DMS53 treated with DMSO at 0.1 percent for 48 hours (cell line): ENCODE data around the gene SLC5A11.
"Not testable (repeated sequence)": the region's sequence is repeated elsewhere in the genome, so short reads cannot be mapped to it uniquely, and the experiment has no call there.

Source experiments
- DNase-seq: peaks from one replicate; lab custom pipeline; 2025; ENCODE audit not compliant: unreplicated experiment; lab: John Stamatoyannopoulos, UW

The SLC5A11 gene, protein sequence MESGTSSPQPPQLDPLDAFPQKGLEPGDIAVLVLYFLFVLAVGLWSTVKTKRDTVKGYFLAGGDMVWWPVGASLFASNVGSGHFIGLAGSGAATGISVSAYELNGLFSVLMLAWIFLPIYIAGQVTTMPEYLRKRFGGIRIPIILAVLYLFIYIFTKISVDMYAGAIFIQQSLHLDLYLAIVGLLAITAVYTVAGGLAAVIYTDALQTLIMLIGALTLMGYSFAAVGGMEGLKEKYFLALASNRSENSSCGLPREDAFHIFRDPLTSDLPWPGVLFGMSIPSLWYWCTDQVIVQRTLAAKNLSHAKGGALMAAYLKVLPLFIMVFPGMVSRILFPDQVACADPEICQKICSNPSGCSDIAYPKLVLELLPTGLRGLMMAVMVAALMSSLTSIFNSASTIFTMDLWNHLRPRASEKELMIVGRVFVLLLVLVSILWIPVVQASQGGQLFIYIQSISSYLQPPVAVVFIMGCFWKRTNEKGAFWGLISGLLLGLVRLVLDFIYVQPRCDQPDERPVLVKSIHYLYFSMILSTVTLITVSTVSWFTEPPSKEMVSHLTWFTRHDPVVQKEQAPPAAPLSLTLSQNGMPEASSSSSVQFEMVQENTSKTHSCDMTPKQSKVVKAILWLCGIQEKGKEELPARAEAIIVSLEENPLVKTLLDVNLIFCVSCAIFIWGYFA

DNA sequence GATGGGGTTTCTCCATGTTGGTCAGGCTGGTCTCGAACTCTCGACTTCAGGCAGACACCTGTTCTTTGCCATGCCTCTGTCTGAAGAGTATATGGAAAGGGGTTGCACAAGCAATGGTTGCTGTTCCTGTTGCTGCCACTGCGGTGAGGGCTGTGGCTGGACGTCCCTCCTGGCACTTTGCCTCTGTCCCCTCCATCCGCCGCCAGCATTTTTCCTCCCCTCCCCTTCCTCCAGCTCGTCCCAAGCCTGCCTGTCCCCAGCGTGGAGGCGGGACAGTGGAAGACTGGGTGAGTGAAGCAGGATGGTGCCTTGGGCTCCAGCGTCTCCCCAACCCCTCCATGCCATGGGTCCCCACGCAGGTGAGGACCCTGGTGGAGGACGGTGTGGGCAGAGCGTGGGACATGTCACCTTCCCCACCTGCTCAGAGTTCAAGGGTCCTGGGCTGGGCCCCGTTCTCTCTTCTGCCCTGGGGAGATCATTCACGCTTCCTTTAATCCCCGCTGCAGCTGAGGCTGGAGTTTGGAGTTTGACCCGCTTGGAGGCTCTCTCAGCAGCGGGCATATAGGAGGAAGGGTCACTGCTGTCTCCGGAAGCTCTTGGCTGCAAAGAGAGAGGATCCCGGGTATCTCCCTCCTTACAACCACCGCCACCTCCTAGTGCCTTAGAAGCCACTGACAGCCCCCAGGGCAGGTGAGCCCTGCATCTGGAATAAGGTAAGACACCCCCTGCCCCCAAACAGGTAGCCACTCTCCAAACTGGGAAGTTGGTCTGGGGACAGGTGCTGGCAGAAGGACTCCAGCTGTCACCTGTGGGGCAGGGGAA is at the start of gene SLC5A11:
TSS of gene SLC5A11 (plus strand) at position 238 of the 822 bp plus-strand sequence. CDS start 12,681 bp downstream, outside the sequence.
- no peak for DNase-seq

DNA sequence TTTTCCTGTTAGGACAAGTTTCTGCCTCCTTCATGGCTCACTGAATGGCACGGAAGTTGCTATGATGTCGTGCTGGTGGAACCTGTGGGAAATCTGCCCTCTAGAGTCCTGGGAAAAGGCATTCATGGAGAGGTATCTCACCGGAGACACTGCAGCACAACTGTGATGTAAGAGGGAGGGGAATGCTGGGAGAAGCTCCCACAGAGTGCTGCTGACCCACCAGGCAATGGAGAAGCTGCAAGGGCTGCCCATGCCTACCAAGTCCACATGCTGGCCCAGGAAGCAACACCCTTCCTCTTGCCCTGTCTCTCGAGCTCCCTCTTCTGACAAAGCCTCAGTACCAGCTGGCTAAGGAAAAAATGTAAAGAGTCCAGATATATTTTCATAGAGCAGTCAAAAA is 45.2 kb upstream of the SLC5A11 start:
- peak; percentile 21 for DNase-seq

DNA sequence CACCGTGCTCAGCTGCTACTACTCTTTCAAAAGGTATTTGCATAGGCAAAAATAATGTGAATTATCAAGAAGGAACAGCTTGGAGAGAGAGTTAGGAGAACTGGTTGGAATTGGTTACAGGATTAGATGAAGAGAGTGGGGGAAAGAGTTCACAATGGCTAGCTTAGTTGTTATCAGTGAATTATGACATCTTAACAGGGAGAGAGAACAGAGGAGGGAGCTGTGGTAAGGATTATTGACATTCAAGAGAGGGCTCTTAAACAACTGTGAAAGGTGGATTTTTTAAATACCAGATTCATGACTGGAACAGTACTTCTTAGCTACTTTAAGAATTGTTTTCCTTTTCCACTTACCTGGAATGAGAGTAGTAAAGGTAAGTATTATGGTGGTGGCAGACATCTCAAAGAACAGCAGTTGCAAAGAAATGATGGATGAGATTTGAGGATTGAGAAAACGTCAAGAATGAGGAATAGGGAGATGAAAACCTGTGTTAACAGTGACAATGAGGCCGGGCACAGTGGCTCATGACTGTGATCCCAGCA is 43.9 kb upstream of the SLC5A11 start:
- no peak for DNase-seq

DNA sequence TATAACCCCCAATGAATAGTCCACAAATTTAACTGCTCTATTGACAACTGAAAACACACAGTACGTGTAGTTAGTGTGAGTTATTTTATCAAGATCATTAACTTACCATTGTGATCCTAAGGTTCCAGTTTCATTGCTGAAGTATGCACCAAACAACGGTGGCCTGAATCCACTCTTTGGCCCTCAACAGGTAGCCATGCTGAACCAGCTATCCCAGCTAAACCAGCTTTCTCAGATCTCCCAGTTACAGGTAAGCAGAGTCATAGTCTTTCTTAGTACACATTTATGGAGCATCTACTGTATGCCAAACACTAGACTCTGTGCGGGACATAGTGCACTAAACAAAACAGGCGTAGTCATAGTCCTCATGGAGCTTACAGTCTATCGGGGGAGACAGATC is 40.3 kb upstream of the SLC5A11 start:
- no peak for DNase-seq

DNA sequence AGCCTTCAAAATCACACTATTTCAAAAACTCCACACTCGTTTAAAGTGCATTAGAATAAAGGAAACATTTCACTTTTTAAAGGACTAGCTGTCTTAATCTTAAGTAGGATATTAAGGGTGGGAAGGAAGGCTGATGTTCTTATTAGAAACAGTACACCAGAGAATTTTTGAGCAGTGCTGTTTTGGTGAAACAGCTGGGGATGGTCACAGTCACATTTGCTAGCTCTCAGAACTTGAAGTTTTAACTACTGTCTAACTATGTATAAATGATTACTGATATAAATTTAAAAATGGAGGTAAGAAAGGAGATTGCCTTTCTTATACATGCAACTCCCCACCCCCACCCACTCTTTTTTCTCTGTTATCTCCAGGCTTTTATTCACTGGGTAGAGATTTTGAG is 38.5 kb upstream of the SLC5A11 start:
- no peak for DNase-seq

DNA sequence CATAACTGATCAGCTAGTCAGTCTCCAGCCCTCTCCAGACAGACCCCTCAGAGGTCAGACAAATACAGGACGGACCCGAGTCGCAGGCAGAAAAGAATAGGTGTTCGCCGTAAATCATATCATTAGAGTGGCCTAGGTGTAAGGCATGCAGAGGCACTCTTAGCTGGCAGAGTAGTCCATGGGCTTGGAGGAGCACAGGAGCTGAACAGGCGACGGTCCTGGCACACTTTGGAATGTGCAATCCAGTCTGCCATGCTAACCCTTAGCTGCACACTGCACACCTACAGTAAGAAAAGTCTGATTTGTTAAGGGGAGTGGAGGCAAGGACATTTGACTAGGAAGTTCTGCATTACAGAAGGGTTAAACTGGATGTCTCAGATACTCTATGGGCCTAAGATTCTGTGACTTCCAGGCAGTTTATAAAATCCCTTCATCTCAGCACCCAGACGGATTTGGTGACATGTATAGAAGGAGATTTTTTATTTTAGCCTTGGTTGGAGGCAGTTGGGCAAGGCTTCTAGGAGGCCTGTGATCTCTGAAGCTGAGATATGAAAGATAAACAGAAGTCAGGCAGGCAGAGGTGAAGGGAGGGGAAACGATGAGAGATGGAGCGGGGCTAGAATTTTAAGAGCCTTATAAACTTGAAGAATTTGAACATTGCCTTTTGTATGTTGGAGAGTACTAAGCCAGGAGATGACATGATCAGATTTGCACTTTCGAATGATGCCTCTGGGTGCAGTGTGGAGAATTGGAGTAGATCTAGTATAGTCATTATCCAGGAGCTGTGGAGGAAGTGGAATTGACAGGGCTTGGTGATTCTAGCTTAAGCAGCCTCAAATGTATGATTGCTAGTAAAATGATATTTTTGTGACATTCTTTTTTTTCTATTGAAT is 34.6 kb upstream of the SLC5A11 start:
- no peak for DNase-seq

DNA sequence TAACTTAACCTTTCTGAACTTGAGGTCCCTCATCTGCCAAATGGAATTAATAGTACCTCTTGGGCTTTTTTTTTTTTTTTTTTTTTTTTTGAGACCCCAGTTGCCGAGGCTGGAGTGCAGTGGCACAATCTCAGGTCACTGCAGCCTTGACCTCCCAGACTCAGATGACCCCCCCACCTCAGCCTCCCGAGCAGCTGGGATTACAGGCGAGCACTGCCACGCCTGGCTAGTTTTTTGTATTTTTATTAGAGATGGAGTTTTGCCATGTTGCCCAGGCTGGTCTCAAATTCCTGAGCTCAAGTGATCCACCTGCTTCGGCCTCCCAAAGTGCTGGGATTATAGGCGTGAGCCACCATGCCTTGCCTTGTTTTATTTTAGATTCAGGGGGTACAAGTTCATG is 33.0 kb upstream of the SLC5A11 start:
- DNase-seq: not testable (repeated sequence)

DNA sequence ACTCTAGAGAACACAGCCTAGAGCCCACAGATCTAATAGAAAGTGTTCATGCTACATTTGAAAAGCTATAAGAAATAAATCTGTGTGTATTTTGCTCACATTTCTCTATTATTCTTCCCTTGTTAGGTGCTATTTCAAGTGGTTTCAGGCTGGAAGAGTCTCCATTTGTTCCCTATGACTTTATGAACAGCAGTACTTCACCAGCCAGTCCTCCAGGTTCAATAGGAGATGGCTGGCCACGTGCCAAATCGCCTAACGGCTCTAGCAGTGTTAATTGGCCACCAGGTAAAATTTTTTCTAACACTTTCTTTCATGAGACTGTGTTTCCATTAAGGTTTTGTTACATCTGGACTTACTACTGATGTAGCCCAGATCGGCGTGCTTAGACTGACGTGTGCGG is 30.7 kb upstream of the SLC5A11 start:
- no peak for DNase-seq

DNA sequence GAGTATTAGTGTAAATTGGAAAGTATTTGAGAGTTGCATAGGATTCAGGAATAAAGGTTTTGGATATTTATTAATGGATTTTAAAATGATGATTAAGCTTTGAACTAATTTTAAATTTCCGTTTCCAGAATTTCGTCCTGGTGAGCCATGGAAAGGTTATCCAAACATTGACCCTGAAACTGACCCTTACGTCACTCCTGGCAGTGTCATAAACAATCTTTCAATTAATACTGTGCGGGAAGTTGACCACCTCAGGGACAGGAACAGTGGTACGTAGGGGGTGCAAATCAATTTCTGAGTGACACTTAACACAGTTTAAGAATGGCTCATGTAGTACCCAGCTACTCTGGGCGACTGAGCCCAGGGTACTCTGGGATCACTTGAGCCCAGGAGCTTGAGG is 29.1 kb upstream of the SLC5A11 start:
- DNase-seq: no peak

DNA sequence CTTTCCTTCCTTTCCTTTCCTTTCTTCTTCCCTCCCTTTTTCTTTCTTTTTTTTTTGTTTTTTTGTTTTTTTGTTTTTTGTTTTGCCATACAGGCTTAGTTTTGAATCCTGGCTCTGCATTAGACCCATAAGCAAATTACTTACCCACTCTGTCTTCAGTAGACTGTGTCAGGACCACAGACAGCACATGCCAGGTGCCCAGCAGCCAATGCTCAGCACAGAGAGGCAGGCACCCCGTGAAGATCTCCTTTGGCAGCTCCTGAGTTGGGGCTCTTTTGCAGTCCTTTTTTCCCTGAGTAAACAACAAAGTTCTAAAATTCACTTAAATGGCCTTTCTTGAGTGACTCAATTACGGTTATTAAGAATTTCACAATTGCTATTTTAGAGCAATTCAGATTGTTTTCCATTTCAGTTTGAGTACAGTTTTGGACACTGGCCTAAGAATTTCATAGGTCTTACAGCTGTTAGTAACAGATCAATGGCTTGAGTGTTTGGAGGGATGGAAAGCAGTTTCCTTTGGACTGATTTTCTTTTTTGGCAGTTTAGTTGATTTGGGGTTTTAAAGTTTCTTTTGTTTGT is 26.2 kb upstream of the SLC5A11 start:
- no peak for DNase-seq

DNA sequence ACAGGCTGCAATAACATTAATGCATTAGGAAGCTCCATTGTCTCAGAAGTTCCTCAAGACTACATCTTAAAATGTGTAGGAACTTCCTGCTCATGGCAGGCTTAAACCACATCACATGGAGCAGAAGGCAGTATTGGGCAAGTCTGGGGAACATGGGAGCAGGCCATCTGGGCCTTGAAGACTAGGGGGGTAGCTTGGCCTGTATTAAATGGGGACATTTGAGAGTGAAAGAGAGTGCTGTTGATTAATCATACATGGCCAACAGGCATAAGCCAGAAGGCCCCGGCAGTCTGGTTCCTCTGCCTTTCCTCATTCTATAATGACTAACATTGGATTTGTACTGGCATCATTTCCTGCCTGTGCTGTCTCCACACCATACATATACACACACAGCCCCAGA is 25.2 kb upstream of the SLC5A11 start:
- no peak for DNase-seq

DNA sequence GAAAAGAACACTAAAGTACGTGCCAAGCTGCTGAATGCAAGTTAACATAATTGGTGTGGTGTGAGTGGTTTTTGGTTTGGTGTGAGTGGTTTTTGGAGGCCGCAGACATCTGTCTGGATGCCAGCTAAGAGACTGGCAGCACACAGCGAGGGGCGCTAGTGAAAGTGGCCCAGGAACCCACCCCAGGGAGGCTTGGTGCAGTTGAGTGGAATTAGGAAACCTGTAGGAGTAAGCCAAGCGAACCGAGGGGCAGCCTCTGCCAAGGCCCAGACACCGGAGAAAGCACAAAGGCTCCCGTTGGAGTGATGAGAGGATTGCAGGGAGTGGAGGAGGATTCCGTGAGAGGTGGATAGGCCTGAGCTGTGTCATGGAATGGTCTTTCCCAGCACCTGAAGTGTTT is 24.6 kb upstream of the SLC5A11 start:
- no peak for DNase-seq

DNA sequence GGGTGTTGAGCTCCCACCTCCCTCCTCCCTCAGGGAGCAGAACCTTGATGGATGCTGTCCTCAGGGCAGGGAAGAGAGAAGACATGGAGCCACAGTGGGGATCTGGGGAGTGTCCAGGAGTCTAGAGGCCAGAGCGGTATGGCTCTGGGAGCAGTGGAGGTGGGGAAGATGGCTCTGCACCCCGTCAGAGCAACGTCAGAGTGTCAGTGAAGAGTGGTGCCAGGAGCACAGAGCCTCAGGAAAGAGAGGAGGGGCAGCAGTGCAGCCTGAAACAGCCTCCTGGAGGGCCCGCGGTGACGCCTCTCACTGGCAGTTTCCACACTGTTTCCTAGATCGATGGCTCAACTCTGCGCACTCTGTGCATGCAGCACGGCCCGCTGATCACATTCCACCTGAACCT is 23.2 kb upstream of the SLC5A11 start:
- DNase-seq: no peak

DNA sequence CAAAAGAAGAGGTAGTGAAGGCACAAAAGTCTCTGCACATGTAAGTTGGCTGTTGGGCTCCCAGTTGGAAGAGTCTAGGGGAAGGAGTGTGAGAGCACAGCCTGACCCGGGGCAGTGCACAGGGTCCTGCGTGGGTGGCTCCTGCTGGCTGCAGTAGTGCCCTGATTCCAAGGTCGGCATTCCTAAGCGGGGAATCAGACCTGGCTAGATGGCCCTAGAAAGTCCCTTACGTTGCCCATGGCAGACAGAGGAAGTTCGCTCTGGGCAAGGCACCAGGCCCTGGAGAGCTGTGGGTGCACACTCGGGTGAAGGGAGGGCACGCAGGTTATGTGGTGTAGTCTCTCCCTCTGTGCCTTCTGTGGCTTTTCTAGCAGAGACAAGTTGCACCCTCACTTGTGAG is 22.8 kb upstream of the SLC5A11 start:
- DNase-seq: no peak

DNA sequence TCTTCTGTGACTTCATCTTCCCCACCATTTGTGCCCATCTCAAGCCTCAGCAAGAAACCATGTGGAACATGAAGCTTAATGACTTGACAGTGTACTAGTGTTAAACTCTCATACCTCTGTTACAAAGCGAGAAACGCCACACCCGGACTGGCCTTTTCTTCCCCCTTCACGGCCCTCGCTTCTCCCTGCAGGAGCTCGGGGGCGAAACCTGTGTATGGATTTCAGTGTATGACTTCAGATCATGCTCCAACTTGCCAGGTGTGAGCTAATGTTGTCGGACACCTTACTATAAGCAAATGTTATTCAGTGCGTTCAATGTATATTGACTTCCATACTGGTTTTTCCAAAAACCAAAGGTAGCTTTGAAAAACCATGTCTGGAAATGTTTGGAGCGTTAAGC is 20.1 kb upstream of the SLC5A11 start:
- DNase-seq: no peak

DNA sequence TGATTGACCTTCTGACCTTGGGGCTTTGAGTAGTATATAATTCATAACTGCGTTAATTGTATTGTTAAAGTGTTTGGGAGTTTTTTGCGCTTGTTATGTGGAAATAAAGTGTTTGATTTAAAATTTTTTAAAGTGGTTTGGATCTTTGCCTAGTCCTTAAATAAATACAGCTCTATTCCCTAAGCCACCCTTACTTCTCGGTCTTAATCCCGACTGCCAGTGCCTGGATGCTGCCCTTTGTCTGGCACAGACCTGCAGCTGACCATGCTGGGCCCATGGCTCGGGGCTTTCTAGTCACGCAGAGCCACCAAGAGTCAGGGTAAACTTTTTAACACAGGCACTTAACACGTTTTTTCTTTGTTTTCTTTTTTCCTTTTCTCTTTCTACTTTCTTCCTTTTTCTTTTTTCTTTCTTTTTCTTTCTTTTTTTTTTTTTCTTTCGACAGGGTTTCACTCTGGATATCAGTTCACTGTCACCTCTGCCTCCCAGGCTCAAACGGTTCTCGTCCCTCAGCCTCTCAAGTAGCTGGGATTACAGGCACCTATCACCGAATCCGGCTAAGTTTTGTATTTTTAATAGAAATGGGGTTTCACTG is 19.6 kb upstream of the SLC5A11 start:
- DNase-seq: no peak

DNA sequence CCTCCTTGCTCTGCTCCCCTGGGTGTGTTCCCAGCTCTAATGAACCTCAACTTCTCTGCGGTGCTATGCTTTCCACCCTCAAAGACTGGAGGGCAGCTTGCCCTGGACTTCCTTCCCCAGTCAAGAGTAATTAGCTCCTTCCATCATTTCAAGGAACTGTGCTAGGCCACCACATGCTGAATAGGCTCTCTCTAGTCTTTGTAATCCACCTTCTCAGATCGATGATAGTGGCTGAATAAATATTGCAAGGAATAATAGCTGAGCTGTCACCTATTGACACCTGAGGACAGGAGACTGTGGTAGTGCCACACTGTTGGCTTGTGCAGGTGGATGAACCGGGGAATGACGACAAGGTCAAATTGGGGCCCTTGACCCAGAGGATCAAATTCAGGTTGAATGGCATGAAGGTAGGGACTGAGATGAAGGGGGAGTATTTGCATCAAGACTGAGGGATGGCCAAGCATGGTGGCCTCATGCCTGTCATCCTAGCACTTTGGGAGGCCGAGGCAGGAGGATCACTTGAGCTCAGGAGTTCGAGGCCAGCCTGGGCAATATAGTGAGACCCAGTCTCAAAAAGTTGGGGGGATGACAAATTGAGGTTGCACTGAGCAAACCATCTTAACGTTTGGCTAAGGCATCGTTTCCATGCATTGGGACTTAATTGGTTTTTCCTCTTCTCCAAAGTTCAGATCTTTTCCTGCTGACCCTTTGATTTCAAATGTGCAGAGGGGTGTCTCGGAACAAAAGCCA is 18.8 kb upstream of the SLC5A11 start:
- DNase-seq: no peak

DNA sequence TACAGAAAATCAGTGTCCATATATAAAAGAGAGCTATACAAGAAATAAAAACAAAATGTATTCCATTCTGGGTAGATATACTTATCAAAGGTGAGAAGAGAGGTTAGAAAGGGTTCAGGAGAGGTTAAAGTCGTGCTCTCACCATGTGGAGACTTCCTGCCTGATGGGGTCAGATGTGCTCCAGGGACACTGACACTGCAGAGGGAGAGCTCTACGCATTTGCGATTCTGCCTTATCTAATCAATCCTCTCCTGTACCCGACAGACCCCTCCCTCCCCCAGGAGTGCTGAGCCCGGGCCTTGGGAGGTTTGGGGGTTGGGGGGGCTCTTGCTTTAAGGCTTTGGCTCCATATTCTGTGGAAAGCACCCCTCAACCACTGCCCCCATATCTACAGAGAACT is 16.6 kb upstream of the SLC5A11 start:
- no peak for DNase-seq

DNA sequence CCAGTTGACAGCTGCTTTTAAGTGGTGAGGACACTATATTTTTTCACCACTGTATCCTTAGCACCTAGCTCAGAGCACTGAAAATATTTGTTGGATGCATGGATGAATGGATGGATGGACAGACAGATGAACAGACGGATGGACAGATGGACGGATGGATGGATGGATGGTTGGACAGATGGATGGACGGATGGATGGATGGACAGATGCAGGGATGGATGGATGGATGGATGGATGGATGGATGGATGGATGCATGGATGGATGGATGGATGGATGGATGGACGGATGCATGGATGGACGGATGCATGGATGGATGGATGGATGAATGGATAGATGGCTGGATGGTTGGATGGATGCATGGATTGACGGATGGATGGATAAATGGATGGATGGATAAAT is 12.4 kb upstream of the SLC5A11 start:
- DNase-seq: no peak
